ENCODE measurements around the gene EHD3. TPM values are rescaled to one million over a fixed set of nuclear protein-coding genes. Genes with fewer than 3 reads are reported as not detected.

The EHD3 gene
- total RNA-seq, 1 experiment from 2014 or later, result 1.9 TPM

DNA sequence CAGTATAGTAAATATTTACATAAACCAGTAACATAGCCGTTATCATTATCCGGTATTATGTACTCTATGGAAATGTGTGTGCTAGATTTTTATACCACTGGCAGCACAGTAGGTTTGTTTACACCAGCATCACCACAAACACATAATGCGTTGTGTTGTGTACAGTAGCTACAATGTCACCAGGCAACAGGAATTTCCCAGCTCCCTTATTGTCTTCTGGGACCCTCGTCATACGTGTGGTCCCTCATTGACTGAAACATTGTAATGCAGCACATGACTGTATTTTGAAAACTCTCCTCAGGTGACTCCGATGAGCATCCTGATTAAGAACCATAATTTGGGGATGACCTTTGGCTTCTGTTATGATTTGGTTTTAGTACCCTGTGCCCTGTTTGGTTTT lies 31.3 kb downstream of the EHD3 start:
- H3K9me2 ChIP-seq (ENCODE audit: insufficient read depth), result no peaks in the 10 kb centered on the region
- no peaks in the 10 kb centered on the region for H3K4me1 ChIP-seq (replicated peaks; ENCODE audit: insufficient read depth)
- H3F3A ChIP-seq (ENCODE audit: insufficient read depth, low read depth), result no peaks in the 10 kb centered on the region
- intact Hi-C loops (cut with micrococcal nuclease; ENCODE audit: unreplicated experiment), result no loop called here
- H3K4me2 ChIP-seq, result no peak overlapping the region
- ChIA-PET POLR2A (ENCODE audit: unreplicated experiment) (no interaction called here), CTCF (no interaction called here)
- H3K27ac ChIP-seq, result no peak overlapping the region
- H3K27me3 ChIP-seq (ENCODE audit: insufficient read depth, low read depth), result no peaks in the 10 kb centered on the region
- no TSS peak for BruUV-seq (replicated peaks)
- H4K20me1 ChIP-seq (ENCODE audit: insufficient read depth), result no peaks in the 10 kb centered on the region
- no peaks in the 10 kb centered on the region for H3K36me3 ChIP-seq (ENCODE audit: low read depth)
- no peak overlapping the region for H3K4me3 ChIP-seq
- no peak overlapping the region for H2AFZ ChIP-seq
- no peaks in the 10 kb centered on the region for H3K79me2 ChIP-seq (ENCODE audit: low read depth)
- no peak for TF ChIP-seq EZH2 (IDR thresholded peaks at IDR 0.05; ENCODE audit: low read depth)
- TF ChIP-seq, protein P1, sequence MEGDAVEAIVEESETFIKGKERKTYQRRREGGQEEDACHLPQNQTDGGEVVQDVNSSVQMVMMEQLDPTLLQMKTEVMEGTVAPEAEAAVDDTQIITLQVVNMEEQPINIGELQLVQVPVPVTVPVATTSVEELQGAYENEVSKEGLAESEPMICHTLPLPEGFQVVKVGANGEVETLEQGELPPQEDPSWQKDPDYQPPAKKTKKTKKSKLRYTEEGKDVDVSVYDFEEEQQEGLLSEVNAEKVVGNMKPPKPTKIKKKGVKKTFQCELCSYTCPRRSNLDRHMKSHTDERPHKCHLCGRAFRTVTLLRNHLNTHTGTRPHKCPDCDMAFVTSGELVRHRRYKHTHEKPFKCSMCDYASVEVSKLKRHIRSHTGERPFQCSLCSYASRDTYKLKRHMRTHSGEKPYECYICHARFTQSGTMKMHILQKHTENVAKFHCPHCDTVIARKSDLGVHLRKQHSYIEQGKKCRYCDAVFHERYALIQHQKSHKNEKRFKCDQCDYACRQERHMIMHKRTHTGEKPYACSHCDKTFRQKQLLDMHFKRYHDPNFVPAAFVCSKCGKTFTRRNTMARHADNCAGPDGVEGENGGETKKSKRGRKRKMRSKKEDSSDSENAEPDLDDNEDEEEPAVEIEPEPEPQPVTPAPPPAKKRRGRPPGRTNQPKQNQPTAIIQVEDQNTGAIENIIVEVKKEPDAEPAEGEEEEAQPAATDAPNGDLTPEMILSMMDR (conservative IDR thresholded peaks at IDR 0.05), result no peak
- no peak for DNase-seq
- H3K9me3 ChIP-seq (ENCODE audit: insufficient read depth, low read depth), result no peaks in the 10 kb centered on the region

DNA sequence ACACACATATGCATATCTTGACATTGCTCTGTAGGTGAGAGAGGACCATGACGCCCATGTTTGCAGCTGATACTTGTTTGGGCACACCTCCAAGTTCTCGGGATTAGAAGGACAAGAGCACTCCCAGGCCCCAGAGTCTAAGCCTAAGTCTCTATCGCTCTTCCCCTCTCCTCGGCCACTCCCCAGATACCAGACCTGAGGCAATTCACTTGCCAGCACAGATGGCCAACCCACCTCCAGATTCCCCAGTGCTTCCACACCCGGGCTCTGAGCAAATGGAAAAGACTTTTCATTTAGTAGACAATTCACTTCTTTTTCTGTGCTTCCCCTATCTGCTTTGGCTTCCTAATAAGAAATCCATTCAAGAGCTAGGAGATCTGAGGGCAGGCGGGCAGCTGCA lies 32.9 kb downstream of the EHD3 start:
- H3K36me3 ChIP-seq (ENCODE audit: low read depth), result no peaks in the 10 kb centered on the region
- CTCF ChIA-PET, result no interaction called here
- no peaks in the 10 kb centered on the region for H4K20me1 ChIP-seq (ENCODE audit: insufficient read depth)
- H3K4me2 ChIP-seq, result no peak overlapping the region
- DNase-seq, result no peak
- no peak overlapping the region for H3K27ac ChIP-seq
- H3K9me2 ChIP-seq (ENCODE audit: insufficient read depth), result no peaks in the 10 kb centered on the region
- no peaks in the 10 kb centered on the region for H3K27me3 ChIP-seq (ENCODE audit: insufficient read depth, low read depth)
- H3F3A ChIP-seq (ENCODE audit: insufficient read depth, low read depth), result no peaks in the 10 kb centered on the region
- no peak overlapping the region for H3K4me3 ChIP-seq
- BruUV-seq (replicated peaks), result no TSS peak
- H2AFZ ChIP-seq, result no peak overlapping the region
- TF ChIP-seq, protein P1 (conservative IDR thresholded peaks at IDR 0.05), result no peak
- TF ChIP-seq EZH2 (IDR thresholded peaks at IDR 0.05; ENCODE audit: low read depth), result no peak
- POLR2A ChIA-PET (ENCODE audit: unreplicated experiment), result no interaction called here
- no peaks in the 10 kb centered on the region for H3K4me1 ChIP-seq (replicated peaks; ENCODE audit: insufficient read depth)
- no peaks in the 10 kb centered on the region for H3K79me2 ChIP-seq (ENCODE audit: low read depth)
- intact Hi-C loops (cut with micrococcal nuclease; ENCODE audit: unreplicated experiment), result no loop called here
- H3K9me3 ChIP-seq (ENCODE audit: insufficient read depth, low read depth), result no peaks in the 10 kb centered on the region

DNA sequence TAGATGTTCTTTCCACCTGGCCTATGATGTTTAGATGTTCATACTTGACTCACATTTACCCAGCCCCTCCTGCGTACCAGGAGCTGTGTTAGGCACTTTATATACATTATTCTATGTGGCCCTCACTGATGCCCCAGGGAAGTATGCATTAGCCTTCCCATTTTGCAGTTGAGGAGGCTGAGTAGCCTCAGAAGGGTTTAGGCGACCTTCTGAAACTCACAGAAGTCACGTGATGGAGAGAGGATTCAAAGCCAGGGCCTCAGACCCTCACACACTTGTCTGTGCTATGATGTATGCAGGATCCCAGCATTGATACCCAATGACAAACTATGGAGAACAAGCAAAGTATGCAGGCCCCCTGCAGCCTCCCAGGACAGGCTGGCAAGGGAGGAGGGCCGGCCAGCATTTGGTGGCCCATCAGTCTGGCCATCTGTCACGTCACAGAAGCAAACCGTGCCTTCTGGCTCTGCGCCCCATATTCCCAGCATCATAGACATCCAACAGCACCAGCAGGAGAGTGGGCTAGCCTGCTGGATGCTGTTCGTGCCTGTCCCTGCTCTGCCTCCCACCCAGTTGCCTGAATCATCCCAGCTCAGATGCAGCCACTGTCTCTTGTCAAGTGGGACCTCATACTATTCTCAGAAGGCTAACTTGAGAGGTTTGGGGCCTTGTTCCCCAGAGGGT lies 33.6 kb downstream of the EHD3 start:
- no peaks in the 10 kb centered on the region for H3K36me3 ChIP-seq (ENCODE audit: low read depth)
- CTCF ChIA-PET, result no interaction called here
- no peak overlapping the region for H3K4me3 ChIP-seq
- no peak overlapping the region for H3K4me2 ChIP-seq
- no peak overlapping the region for H3K27ac ChIP-seq
- no peaks in the 10 kb centered on the region for H4K20me1 ChIP-seq (ENCODE audit: insufficient read depth)
- intact Hi-C loops (cut with micrococcal nuclease; ENCODE audit: unreplicated experiment), result no loop called here
- H3K9me3 ChIP-seq (ENCODE audit: insufficient read depth, low read depth), result no peaks in the 10 kb centered on the region
- H3K27me3 ChIP-seq (ENCODE audit: insufficient read depth, low read depth), result no peaks in the 10 kb centered on the region
- H3K4me1 ChIP-seq (replicated peaks; ENCODE audit: insufficient read depth), result no peaks in the 10 kb centered on the region
- POLR2A ChIA-PET (ENCODE audit: unreplicated experiment), result no interaction called here
- TF ChIP-seq, protein P1 (conservative IDR thresholded peaks at IDR 0.05), result no peak
- no peak for TF ChIP-seq EZH2 (IDR thresholded peaks at IDR 0.05; ENCODE audit: low read depth)
- no peaks in the 10 kb centered on the region for H3K9me2 ChIP-seq (ENCODE audit: insufficient read depth)
- H3K79me2 ChIP-seq (ENCODE audit: low read depth), result no peaks in the 10 kb centered on the region
- H2AFZ ChIP-seq, result no peak overlapping the region
- no peaks in the 10 kb centered on the region for H3F3A ChIP-seq (ENCODE audit: insufficient read depth, low read depth)
- DNase-seq, result no peak
- no TSS peak for BruUV-seq (replicated peaks)
